NCI-H1105 (cell line): Measurements from ENCODE around the gene C1QTNF4.
"Not testable (repeated sequence)": the region's sequence is repeated elsewhere in the genome, so short reads cannot be mapped to it uniquely, and the experiment has no call there.

ENCODE experiments used
- DNase-seq: peaks from one replicate; lab custom pipeline; 2025; lab: John Stamatoyannopoulos, UW

C1QTNF4 gene

GRCh38 chr11:47565340-47566148 lies 28.7 kb downstream of the C1QTNF4 start, which contains the start of gene PTPMT1:
Gene PTPMT1 (plus strand): TSS chr11:47565599. CDS start chr11:47565623, 24 bp downstream.
- DNase-seq, result peak; percentile 26

- DNase-seq, result no peak
Measured at GRCh38 chr11:47564933-47565339, 29.3 kb downstream of the C1QTNF4 start.

GRCh38 chr11:47564366-47564765 lies 29.8 kb downstream of the C1QTNF4 start:
- not testable (repeated sequence) for DNase-seq

GRCh38 chr11:47562393-47562792 lies 31.8 kb downstream of the C1QTNF4 start:
- not testable (repeated sequence) for DNase-seq

- no peak for DNase-seq
Measured at GRCh38 chr11:47560426-47560825, 33.8 kb downstream of the C1QTNF4 start.

- DNase-seq, result no peak
Measured at GRCh38 chr11:47558695-47559094, 35.5 kb downstream of the C1QTNF4 start.

GRCh38 chr11:47557004-47557403 lies 37.2 kb downstream of the C1QTNF4 start:
- DNase-seq, result not testable (repeated sequence)

GRCh38 chr11:47553406-47553743 lies 40.8 kb downstream of the C1QTNF4 start:
- DNase-seq, result no peak

GRCh38 chr11:47552566-47553405 lies 41.4 kb downstream of the C1QTNF4 start, which contains the start of gene CELF1:
Gene CELF1 (minus strand): TSS chr11:47553132. CDS start chr11:47499523, 53,609 bp downstream.
- peak; percentile 96 for DNase-seq

GRCh38 chr11:47552056-47552565 lies 42.1 kb downstream of the C1QTNF4 start:
- DNase-seq, result no peak

- DNase-seq, result no peak
Measured at GRCh38 chr11:47551086-47551485, 43.1 kb downstream of the C1QTNF4 start.

- no peak for DNase-seq
Measured at GRCh38 chr11:47550288-47551047, 43.7 kb downstream of the C1QTNF4 start.

- DNase-seq, result not testable (repeated sequence)
Measured at GRCh38 chr11:47546274-47546673, 47.9 kb downstream of the C1QTNF4 start.

- no peak for DNase-seq
Measured at GRCh38 chr11:47545298-47545697, 48.9 kb downstream of the C1QTNF4 start.

- no peak for DNase-seq
Measured at GRCh38 chr11:47541070-47541469, 53.1 kb downstream of the C1QTNF4 start.

GRCh38 chr11:47539681-47540039 lies 54.6 kb downstream of the C1QTNF4 start:
- DNase-seq, result no peak
